Activated B cell treated with CpG ODN at 0.5 μM for 24 hours (primary cell): ENCODE measurements around the gene FBXL2. TPM values are rescaled to one million over a fixed set of nuclear protein-coding genes. Genes with fewer than 3 reads are reported as not detected.

ENCODE experiments used
- ATAC-seq: fragments of 200-7000 bp; cut with Tn5 transposase; one replicate; pipeline ENCODE4 v1.10.0; 2021; ENCODE audit warnings: low read depth, mild to moderate bottlenecking, moderate library complexity
- CTCF ChIA-PET: fragments of 350-600 bp; sonication (Branson Sonifier 250); formaldehyde crosslinking; loops from one replicate; lab custom pipeline; 2021; ENCODE audit warnings: antibody characterized with exemption; lab: Charles Lee
- POLR2A ChIA-PET: fragments of 350-600 bp; sonication (Branson Sonifier 250); formaldehyde crosslinking; loops from one replicate; lab custom pipeline; 2021; ENCODE audit warnings: antibody characterized with exemption; lab: Charles Lee
- DNase-seq: peaks from one replicate; pipeline ENCODE4 v3.0.0; 2022
- H3K27ac Mint-ChIP-seq: one replicate; pipeline ENCODE4 v1.8.0; 2020; ENCODE audit warnings: mixed read lengths
- H3K27me3 Mint-ChIP-seq: one replicate; pipeline ENCODE4 v1.8.0; 2021; ENCODE audit warnings: mixed read lengths
- H3K36me3 Mint-ChIP-seq: one replicate; pipeline ENCODE4 v1.8.0; 2021; ENCODE audit warnings: low read depth, mixed read lengths
- H3K4me1 Mint-ChIP-seq: one replicate; pipeline ENCODE4 v1.8.0; 2021; ENCODE audit warnings: mixed read lengths
- H3K4me3 Mint-ChIP-seq: one replicate; pipeline ENCODE4 v1.8.0; 2020; ENCODE audit warnings: mild to moderate bottlenecking, mixed read lengths
- H3K9me3 Mint-ChIP-seq: one replicate; pipeline ENCODE4 v1.8.0; 2020; ENCODE audit warnings: mixed read lengths
- CTCF ChIP-seq: fragments of 200-600 bp; IDR thresholded peaks from one replicate; pipeline ENCODE4 v1.8.0; 2022; ENCODE audit warnings: antibody characterized with exemption, mild to moderate bottlenecking
- intact Hi-C: fragments of 100-400 bp; cut with micrococcal nuclease; formaldehyde crosslinking; loops from one replicate; pipeline ENCODE4 v1.15.1; 2024
- total RNA-seq: library from RNA; stranded (reverse); gene quantifications from 2 replicates; pipeline ENCODE4 v1.2.3, GENCODE V29; 2022

The FBXL2 gene
- total RNA-seq, 1 donor from 2014 or later = not detected

DNA sequence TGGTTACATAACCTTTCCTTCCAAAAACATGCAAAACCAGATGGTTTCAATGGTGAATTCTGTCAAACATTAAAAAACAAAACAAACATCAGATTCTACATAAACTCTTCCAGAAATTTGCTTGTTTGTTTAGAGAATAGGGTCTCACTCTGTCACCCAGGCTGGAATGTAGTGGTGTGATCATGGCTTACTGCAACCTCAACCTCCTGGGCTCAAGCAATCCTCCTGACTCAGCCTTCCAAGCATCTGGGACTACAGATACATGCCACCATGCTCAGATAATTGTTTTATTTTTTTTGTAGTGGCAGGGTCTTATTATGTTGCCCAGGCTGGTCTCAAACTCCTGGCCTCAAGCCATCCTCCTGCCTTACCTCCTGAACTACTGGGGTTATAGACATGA, 36.1 kb downstream of the FBXL2 start:
- TF ChIP-seq CTCF = no peak
- POLR2A ChIA-PET = no interaction called here
- H3K9me3 Mint-ChIP-seq = peaks cover 11% of the 10 kb centered on the region
- ATAC-seq (no peak), DNase-seq (no peak)
- H3K27me3 Mint-ChIP-seq = peaks cover 21% of the 10 kb centered on the region
- no peak overlapping the region for H3K27ac Mint-ChIP-seq
- H3K4me3 Mint-ChIP-seq = no peak overlapping the region
- no peaks in the 10 kb centered on the region for H3K36me3 Mint-ChIP-seq
- CTCF ChIA-PET = no interaction called here
- intact Hi-C loops = no loop called here
- no peaks in the 10 kb centered on the region for H3K4me1 Mint-ChIP-seq

DNA sequence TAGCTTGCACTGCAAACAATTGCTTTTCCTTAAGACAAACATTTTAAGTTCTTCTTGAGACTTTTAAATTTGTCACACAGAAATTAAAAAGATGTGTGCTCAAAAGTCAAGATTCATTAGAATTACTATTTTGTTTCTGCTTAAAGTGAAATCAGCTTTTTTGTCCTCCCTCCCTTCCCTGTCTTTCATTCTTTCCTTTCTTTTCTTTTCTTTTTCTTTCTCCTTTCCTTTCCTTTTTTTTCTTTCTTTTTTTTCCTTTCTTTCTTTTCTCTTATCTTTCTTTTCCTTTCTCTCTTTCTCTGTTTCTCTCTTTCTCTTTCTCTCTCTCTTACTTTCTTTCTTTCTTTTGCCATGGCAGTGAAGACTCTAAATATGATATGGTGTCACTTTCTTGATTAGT, 37.8 kb downstream of the FBXL2 start:
- ATAC-seq (no peak), DNase-seq (no peak)
- intact Hi-C loops = no loop called here
- no peaks in the 10 kb centered on the region for H3K36me3 Mint-ChIP-seq
- no peak for TF ChIP-seq CTCF
- no peak overlapping the region for H3K4me3 Mint-ChIP-seq
- CTCF ChIA-PET = no interaction called here
- no peaks in the 10 kb centered on the region for H3K4me1 Mint-ChIP-seq
- no peak overlapping the region for H3K27ac Mint-ChIP-seq
- H3K9me3 Mint-ChIP-seq = peaks cover 8% of the 10 kb centered on the region
- POLR2A ChIA-PET = no interaction called here
- peaks cover 21% of the 10 kb centered on the region for H3K27me3 Mint-ChIP-seq

- Mint-ChIP-seq H3K9me3 (peaks cover 8% of the 10 kb centered on the region), H3K4me1 (no peaks in the 10 kb centered on the region), H3K27ac (no peak overlapping the region), H3K4me3 (no peak overlapping the region), H3K27me3 (peaks cover 21% of the 10 kb centered on the region), H3K36me3 (no peaks in the 10 kb centered on the region)
- POLR2A ChIA-PET = no interaction called here
- CTCF ChIA-PET = no interaction called here
- ATAC-seq = no peak
- intact Hi-C loops = no loop called here
- no peak for TF ChIP-seq CTCF
- DNase-seq = no peak
These were observed 38.6 kb downstream of the FBXL2 start for GRCh38 chr3:33315826-33316225.

GRCh38 chr3:33317963-33318709, 40.9 kb downstream of the FBXL2 start:
- no peaks in the 10 kb centered on the region for H3K4me1 Mint-ChIP-seq
- intact Hi-C loops = no loop called here
- peaks cover 2% of the 10 kb centered on the region for H3K9me3 Mint-ChIP-seq
- ATAC-seq (no peak), DNase-seq (no peak)
- ChIA-PET POLR2A (no interaction called here), CTCF (interaction anchor here (0.6 to 1.1 kb wide), 2 partner anchors 10 to 187 kb away, joined by 3 read pairs; no protein-coding TSS in a partner anchor)
- H3K4me3 Mint-ChIP-seq = no peak overlapping the region
- no peaks in the 10 kb centered on the region for H3K36me3 Mint-ChIP-seq
- H3K27ac Mint-ChIP-seq = no peak overlapping the region
- peaks cover 21% of the 10 kb centered on the region for H3K27me3 Mint-ChIP-seq
- TF ChIP-seq CTCF = no peak

DNA sequence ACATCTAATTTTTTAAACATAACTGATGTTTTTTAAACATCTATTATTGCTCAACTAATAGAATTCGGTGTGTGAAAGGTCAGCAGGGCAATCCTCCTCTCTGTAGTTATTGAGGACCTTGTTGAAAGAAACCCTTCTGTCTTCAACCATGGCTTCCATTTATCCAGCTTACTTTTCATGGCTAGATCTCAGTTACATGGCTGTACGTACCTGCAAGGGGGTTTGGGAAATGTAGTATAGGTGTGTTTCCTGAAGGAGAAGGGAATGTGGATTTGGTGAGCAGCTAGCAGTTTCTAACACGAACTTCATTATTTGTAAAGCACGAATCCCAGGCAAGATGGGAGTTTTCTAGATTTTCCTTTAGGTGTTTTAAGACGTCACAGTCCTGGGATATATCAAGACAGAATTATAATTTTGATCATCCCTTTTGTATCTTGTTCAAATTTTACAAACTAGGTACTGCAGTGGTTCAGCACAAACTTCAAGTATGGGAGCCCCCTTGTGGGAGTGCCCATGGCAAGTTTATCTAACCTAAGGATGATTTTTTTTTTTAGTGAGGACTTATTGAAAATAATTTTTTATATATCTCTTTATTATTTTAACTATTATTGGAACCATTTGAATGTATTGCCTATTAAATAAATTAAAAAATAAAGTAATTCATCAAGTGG, 41.6 kb downstream of the FBXL2 start:
- H3K36me3 Mint-ChIP-seq = no peaks in the 10 kb centered on the region
- DNase-seq (no peak), ATAC-seq (no peak)
- H3K9me3 Mint-ChIP-seq = peaks cover 3% of the 10 kb centered on the region
- H3K27ac Mint-ChIP-seq = no peak overlapping the region
- intact Hi-C loops = loop anchor here (1.0 kb wide), 1 partner anchor 188 kb away; no protein-coding TSS in a partner anchor
- H3K4me1 Mint-ChIP-seq = no peaks in the 10 kb centered on the region
- TF ChIP-seq CTCF = no peak
- POLR2A ChIA-PET = no interaction called here
- CTCF ChIA-PET = interaction anchor here (1.1 kb wide), 1 partner anchor 9 kb away, joined by 3 read pairs; no protein-coding TSS in a partner anchor
- peaks cover 24% of the 10 kb centered on the region for H3K27me3 Mint-ChIP-seq
- no peak overlapping the region for H3K4me3 Mint-ChIP-seq
